OCI-LY1 (cell line): ENCODE measurements around the gene CDKL4.

ENCODE experiments used
- EZH2 ChIP-seq: fragments of 200-600 bp; sonication (generic), shearing (Covaris generic); IDR thresholded peaks from 2 replicates; pipeline ENCODE4 v1.8.0; 2017; ENCODE audit warnings: borderline replicate concordance, mixed run types, mild to moderate bottlenecking, antibody characterized with exemption, low read length, moderate library complexity, mixed read lengths
- TF ChIP-seq, protein P1 (sequence below): fragments of 200-600 bp; sonication (generic), shearing (Covaris generic); IDR thresholded peaks from 2 replicates; pipeline ENCODE4 v1.5.1; 2017; ENCODE audit warnings: mild to moderate bottlenecking, antibody characterized with exemption, low read length, moderate library complexity, mixed read lengths

- TF ChIP-seq, protein P1, sequence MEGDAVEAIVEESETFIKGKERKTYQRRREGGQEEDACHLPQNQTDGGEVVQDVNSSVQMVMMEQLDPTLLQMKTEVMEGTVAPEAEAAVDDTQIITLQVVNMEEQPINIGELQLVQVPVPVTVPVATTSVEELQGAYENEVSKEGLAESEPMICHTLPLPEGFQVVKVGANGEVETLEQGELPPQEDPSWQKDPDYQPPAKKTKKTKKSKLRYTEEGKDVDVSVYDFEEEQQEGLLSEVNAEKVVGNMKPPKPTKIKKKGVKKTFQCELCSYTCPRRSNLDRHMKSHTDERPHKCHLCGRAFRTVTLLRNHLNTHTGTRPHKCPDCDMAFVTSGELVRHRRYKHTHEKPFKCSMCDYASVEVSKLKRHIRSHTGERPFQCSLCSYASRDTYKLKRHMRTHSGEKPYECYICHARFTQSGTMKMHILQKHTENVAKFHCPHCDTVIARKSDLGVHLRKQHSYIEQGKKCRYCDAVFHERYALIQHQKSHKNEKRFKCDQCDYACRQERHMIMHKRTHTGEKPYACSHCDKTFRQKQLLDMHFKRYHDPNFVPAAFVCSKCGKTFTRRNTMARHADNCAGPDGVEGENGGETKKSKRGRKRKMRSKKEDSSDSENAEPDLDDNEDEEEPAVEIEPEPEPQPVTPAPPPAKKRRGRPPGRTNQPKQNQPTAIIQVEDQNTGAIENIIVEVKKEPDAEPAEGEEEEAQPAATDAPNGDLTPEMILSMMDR, result no peak
- no peak for TF ChIP-seq EZH2
These were observed 69.7 kb downstream of the CDKL4 start for GRCh38 chr2:39174022-39174421.
